HG03432 (cell line): Measurements from ENCODE around the gene TAF10.

Experiments
- ATAC-seq: cut with Tn5 transposase; IDR thresholded peaks from one replicate; pipeline ENCODE4 v1.9.1; 2021; ENCODE audit warnings: mild to moderate bottlenecking, moderate library complexity; ENCODE audit not compliant: unreplicated experiment

TAF10 gene

DNA sequence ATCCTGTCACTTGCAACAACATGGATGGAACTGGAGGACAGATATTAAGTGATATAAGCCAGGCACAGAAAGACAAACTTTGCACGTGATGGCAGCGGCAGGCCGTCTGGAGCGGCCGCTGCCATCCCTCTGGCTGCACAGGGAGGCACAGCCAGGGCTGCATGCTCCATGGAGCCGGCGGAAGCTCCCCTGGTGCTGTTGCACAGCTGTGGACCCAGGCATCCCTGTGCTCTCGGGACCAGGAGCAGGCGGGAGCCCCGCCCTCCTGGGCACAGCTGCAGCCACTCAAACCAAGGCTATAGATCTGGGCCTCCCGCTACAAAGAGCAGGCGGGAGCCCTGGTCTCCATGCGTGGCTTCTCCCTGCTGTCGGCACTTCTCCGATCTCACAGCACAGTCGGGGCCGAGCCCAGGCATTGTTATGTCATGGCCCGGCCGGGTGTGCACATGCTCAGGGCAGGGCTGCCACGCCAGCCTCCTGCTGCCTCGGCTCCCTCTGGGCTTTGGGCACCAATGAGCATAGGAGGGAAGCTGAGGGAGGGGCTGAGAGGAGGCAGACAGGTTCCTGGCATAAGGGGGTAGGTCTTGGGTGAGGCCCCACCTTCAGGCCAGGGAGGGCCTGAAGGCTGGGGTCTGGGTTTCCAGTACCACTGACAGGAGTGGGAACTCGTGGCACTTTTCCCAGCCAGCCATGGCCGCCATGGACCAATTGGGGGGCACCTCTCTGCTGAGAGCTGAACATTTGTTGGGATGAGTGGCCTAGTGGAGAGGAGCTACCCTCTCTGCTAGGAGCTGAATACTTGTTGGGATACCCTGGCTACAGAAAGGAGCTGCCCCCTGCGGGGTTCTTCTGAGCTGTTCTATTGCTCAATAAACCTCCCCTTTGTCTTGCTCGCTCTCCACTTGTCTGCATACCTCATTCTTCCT, 25.3 kb downstream of the TAF10 start:
- no peak for ATAC-seq

DNA sequence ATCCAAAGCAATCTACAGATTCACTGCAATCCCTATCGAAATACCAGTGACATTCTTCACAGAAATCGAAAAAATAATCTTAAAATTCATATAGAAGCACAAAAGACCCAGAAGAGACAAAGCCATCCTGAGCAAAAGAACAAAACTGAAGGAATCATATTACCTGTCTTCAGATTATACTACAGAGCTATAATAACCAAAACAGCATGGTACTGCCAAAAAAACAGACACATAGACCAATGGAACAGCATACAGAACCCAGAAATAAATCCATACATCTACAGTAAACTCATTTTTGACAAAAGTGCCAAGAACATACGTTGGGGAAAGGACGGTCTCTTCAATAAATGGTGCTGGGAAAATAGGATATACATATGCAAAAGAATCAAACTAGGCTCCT, 27.5 kb downstream of the TAF10 start:
- ATAC-seq, result no peak

DNA sequence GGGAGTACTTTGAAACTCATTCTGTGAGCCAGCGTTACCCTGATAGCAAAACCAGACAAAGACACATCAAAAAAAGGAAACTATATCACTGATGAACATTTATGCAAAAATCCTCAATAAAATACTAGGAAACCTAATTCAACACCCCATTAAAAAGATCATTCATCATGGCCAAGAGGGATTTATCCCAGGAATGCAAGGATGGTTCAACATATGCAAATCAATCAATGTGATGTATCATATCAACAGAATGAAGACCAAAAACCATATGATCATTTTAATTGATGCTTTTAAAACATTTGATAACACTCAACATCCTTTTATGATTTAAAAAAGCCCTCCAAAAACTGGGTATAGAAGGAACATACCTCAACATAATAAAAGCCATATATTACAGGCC, 28.4 kb downstream of the TAF10 start:
- no peak for ATAC-seq

DNA sequence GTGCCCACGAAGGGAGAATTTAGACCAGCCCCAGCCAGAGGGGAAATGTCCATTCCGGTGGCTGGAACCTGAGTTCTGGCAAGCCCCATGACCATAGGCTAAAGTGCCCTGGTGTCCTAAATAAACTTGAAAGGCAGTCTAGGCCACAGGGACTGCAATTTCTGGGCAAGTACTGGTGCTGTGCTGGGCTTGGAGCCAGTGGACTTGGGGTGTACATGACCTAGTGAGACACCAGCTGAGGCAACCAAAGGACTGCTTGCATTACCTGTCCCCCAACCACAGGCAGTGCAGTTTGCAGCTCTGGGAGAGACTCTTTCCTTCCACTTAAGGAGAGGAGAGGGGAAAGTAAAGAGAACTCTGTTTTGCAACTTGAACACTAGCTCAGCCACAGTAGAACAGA, 32.3 kb downstream of the TAF10 start:
- ATAC-seq, result no peak

DNA sequence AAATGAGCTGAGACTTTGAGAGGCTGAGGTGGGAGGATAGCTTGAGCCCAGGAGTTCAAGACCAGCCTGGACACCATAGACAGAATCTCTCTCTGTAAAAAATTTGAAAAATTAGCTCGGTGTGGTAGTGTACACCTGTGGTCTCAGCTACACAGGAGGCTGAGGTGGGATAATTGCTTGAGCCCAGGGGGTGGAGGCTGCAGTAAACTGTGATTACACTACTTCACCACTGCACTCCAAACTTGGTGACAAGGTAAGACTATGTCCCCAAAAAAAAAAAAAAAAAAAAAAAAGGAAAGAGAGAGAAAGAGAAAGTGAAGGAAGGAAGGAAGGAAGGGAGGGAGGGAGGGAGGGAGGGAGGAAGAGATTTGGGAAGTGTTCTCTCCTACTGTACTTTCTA, 33.9 kb downstream of the TAF10 start:
- ATAC-seq, result no peak

DNA sequence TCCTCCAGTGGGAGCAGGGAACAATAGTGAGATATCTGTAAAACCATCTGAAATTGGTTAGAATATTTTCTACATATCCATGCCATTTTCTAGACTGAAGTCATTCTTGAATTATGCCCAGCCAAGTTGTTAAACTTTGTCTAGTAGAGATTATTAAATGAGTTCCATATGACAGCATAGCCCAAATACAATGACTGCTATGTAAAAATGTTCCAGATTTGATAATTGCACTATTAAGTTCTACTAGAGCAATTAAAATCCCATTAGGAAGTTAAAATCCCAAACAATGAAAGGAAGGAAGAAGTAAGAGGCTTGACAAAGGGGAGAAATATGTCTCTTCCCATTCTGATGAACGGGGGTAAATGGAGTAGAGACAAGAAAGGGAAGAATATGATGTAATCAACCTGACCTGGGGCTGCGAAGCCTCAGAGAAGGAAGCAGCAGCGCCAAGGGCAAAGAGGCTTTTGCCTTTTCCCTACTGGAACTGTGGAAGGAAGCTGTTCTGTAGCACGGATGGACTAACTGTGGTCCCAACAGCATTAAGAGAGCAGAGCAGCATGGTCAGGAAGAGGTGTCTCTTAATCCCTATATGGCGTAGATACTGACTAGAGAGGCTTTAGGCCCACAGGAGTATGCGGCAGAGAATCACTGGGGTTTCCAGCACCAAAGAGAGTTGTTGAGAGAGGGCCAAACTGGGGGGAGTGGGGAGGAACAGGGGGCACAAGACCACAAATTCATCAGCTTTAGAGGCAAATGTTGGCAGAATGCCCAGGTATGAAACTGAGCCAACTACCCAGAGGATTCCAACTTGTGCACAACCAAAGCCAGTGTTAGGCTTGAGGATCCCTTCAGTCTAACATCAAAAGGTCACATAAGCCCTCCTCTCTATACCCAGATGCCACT, 35.3 kb downstream of the TAF10 start:
- no peak for ATAC-seq

DNA sequence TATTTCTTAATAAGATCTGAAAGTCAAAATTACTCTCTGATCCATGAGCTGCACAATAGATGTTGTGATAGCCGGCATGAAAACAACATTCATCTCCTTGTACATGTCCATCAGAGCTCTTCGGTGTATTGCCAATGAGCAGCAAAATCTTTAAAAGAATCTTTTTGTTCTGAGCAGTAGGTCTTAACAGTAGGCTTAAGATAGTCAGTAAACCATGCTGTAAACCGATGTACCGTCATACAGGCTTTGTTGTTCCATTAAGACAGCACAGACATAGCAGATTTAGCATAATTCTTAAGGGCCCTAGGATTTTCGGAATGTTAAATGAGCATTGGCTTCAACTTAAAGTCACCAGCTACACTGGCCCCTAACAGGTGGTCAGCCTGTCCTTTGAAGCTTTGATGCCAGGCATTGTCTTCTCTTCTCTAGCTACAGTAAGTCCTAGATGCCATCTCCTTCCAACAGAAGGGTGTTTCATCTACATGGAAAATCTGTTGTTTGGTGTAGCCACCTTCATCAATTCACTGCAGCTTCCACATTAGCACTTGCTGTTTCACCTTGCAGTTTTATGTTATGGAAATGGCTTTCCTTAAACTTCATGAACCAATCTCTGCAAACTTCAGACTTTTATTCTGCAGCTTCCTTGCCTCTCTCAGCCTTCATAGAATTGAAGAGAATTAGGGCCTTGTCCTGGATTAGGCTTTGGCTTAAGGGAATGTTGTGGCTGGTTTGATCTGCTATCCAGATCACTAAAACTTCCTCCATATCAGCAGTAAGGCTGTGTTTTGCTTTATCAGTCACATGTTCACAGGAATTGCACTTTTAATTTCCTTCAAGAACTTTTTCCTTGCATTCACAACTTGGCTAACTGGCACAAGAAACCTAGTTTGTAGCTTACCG, 37.0 kb downstream of the TAF10 start:
- ATAC-seq, result no peak

DNA sequence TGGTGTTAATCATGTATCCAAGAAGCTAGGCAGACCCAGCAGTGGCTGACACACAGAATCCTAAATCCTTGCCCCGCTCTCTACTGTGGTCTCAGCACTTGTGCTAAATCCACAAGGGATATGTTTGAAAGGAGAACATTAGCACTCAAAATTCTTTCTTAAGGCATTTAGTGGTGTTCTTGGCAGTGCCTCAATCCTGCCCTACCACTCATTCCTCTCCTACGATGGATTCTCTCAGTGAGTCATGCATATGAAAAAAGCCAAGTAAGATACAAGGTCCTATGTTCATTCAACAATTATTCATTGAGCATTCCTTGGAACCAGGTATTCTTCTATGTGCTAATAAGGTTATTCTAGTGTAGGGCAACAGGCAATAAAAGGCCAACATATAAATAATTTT, 39.8 kb downstream of the TAF10 start:
- ATAC-seq, result no peak

DNA sequence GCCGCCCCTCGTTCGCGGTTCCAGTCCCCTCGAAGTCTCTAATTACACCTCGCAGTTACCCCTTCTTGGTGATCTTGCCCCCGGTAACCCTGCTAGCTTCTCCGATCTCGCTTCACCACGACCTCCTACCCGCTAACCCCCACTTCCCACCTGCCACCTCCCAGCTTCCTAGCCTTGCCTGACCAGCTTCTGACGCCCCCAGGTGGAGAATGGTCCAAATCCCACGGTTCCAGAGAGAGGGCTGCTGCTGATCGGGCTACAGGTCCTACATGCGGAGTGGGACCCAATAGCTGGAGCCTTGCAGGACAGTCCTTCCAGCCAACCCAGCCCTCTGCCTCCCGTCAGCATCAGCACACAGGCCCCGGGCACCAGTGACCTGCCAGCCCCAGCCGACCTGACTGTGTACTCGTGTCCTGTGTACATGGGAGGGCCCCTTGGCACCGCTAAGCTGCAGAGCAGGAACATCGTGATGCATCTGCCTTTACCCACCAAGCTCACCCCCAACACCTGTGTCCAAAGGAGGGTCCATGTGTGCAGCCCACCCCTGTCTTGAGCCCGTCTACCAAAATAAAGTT, 40.5 kb downstream of the TAF10 start:
- ATAC-seq, result no peak

DNA sequence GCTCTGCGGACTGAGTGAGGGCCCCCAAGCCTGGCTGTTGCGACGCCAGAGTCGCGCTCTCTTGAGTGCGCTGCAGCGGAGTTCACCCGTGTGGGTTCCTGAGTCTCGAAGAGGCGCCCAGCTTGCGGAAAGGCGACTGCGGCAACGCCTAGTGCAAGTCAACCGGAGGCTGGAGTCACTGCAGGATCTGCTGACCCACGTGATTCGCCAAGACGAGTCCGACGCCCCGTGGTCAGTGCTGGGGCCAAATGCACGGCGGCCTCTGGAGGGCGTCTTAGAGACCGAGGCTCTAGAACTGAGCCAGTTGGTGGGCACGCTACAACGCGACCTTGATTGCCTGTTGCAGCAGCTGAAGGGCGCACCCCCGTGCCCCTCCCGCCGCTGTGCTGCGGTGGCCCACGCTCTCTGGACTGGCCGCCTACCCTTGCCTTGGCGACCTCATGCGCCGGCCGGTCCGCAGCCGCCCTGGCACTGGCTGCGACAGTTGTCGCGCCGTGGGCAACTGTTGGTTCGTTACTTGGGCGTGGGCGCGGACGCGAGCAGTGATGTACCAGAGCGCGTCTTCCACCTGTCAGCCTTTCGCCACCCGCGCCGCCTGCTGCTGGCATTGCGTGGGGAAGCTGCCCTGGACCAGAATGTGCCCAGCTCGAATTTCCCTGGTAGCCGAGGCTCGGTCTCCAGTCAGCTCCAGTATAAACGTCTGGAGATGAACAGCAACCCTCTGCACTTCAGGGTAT, 41.2 kb downstream of the TAF10 start:
- ATAC-seq, result no peak

DNA sequence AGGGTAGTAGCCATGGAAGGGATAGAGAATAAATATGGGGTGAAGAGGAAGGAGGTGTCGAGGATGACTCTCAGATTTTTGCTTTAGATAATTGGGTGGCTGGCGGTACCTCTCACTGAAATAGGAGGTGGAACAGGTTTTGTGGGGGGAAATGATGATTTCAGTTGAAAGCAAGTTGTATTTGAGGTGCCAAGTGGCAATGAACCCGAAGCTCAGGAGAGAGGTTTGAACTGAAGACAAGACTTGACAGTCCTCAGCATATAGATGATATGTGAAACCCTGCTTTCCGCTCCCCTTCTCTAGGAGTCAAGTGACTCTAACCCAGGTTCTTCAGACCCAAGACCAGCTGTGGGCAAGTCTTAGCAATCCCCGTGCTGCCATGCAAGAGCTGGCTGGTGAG, 42.3 kb downstream of the TAF10 start:
- no peak for ATAC-seq

DNA sequence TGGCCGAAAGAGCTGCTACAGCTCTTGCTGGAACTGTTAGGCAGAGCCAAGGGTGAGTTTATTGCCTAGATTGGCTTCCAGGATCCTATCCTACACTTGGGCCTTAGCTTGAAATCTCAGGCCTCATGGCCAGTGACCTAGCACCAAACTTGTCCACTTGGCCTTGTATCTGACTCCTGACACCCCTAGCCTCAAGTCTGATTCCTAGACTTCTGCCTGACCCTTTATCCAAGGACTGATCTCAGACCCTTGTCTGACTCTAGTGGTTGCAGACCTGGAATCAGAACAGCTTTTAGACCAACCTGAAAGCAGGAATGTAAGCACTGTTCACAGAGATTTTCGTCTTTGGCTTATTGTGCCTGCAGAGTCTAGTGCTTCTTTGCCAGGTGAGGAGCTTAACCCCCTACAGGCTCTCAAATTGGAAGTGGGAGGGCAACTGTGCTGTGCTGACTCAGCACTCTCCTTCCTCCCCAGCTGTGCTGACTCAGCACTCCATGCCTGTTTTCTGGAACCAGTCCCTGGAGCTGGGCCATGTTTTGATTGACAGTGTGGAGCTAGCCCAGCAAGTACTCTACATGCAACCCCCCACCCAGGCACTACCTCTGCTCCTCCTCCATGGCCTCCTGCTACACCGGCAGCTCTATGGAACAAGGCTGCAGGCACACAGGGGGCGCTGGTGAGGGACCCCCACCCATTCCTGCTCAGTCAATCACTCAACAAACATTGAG, 43.7 kb downstream of the TAF10 start:
- no peak for ATAC-seq

DNA sequence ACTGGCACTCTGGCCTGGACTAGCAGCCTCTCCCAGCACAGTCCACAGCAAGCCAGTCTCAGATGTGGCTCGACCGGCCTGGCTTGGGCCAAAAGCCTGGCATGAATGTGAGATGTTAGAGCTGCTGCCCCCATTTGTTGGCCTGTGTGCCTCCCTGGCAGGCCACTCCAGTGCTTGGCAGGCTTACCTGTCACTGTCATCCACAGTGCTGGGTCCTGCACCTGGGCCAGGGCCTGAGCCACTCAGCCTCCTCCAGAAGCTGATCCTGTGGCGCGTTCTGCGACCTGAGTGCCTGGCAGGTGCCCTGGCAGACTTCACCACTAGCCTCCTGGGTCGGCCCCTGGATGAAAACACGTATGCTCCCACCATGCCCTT, 44.7 kb downstream of the TAF10 start:
- ATAC-seq, result no peak

DNA sequence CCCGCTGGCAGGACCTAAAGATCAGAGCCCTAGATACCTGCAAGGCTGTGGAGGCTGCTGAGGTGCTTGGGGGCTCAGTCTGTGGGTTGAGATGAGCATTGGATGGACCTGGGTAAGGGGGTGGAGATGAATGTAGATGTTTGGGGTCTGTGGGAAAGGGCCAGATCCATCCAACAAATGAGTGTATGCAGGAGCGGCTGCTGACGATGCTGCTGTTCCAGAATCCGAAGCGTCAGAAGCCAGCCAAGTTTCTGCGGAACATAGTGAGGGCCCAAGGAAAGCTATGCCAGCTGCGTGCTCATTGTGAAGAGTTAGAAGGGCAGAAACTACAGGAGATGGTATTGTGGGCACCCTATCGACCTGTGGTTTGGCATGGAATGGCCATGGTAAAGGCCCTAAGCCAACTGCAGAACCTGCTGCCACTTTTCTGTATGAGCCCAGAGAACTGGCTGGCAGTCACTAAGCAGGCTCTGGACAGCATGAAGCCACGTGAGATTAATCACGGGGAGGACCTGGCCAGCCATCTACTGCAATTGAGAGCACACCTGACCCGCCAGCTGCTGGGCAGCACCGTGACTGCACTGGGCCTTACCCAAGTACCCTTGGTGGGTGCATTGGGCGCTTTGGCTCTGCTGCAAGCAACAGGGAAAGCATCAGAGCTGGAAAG, 45.2 kb downstream of the TAF10 start:
- ATAC-seq, result no peak

DNA sequence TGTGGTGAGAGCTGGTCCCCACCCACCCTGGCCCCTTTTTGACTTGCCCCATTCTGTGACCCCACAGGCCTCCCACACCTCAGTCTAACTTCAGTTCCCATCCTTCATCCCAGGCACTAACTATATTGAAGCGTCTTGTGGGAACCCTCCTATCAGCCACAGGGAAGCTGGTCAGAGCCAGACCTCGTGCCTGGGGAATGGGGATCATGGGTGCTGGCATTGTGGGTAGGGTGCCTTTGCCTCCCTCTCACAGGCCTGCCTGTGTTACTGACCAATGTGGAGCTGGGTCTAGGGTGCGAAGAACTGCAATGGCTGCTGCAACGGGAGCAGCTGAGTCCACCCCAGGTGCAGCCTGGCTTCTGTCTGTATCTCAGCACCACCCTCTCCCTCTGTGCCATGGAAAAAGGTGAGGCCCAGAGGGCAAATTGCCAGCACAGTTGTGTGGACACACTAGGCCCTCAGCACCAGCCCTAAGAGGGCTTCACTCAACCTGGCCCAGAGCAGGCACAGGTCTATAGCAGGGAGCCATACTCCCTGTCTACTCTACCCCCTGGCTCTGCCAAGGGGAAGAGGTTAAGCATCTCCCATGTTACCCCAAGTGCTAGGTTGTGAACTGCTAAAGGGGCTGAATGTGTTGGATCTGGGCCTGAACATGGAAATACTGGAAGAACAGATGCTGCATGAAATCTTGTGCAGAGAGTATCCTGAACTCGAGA, 45.9 kb downstream of the TAF10 start:
- ATAC-seq, result no peak

DNA sequence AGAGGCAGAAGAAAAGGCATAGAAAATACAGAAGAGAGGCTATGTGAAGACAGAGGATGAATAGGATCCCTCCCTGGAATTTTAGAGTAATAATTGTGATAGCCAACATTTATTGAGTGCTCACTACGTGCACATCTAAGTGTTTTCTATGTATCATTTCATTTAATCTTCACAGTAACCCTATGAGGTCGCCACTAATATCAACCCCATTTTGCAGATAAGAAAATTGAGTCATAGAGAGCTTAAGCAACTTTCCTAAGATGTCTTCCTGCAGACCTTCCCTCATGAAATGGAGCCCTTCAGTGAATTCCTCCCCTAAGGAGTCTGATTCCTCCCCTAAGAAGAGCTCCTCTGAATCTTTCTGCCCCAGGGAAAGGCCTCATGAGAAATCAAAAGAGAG, 46.7 kb downstream of the TAF10 start:
- no peak for ATAC-seq

DNA sequence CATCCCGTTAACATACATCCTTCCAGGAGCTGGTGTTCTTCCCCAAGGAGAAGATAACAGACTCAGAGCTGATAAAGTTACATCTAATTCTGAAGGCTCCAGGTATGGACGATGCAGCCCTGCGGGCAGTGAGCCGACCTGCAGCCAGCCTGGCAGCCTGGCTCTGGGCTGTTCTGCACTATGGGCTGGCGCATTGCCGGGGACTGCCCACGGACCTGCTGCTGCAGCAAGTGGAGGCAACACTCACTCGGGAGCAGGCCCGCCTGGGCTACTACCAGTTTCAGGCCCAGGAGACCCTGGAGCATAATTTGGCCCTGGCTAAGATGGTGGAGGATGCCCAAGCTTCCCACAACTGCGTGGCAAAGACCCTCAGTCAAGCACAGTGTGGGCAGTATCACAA, 48.3 kb downstream of the TAF10 start:
- no peak for ATAC-seq

DNA sequence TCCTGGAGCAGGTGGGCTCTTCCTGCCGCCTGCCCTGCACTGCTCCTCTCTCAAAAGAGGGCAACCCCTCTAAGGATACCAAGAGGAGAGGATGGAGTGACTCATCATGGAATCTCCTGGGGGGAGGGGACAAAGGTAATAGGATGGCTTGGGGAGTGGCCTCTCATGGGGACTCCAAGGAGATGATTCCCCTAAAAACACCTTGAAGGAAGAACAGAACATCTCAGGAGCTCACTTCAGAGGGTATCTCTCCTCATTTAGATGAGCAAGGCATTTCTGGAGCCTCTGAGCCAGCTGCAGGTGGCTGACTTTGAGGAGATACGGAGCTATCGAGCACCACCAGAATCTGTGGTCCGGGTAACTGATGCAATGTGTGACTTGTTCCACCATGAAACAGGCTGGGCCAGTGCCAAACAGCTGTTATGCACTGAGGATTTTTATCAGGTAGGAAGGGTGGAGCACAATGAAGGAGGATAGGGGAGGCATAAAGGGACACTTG, 48.8 kb downstream of the TAF10 start:
- ATAC-seq, result no peak
